Small intestine (tissue), 7 donors: Measurements from ENCODE around the gene UTP14C. TPM values are rescaled to one million over a fixed set of nuclear protein-coding genes. Genes with fewer than 3 reads are reported as not detected.
"Not testable (repeated sequence)": the region's sequence is repeated elsewhere in the genome, so short reads cannot be mapped to it uniquely, and the experiment has no call there.

ENCODE experiments used
- DNase-seq, 2 donors: peaks; one replicate each; pipeline versions ENCODE4 v3.0.0 to v3.0.0-alpha.2; 2013
- FAIRE-seq: peaks from 2 replicates; lab custom pipeline; 2012; peaks lifted over from hg19 to GRCh38; lab: Jason Lieb, UNC
- H3K27ac ChIP-seq, 3 donors: one replicate each; pipeline ENCODE4 v1.5.1; 2013; ENCODE audit warnings: low read length in 2 of 3, mild to moderate bottlenecking in 2 of 3, control low read depth in 1 of 3, inconsistent platforms in 1 of 3, low read depth in 1 of 3, moderate library complexity in 1 of 3
- H3K27me3 ChIP-seq, 3 donors: one replicate each; pipeline ENCODE4 v1.6.1; 2013; ENCODE audit warnings: low read length in 3 of 3, inconsistent platforms in 1 of 3; ENCODE audit not compliant: control insufficient read depth in 3 of 3, insufficient read depth in 3 of 3
- H3K36me3 ChIP-seq, 3 donors: one replicate each; pipeline ENCODE4 v1.6.1; 2013; ENCODE audit warnings: low read length in 3 of 3, inconsistent platforms in 1 of 3, low read depth in 1 of 3, mild to moderate bottlenecking in 1 of 3, moderate library complexity in 1 of 3; ENCODE audit not compliant: control insufficient read depth in 3 of 3, insufficient read depth in 2 of 3
- H3K4me1 ChIP-seq, 3 donors: one replicate each; pipeline ENCODE4 v1.6.1; 2013; ENCODE audit warnings: low read length in 2 of 3, inconsistent platforms in 1 of 3, low read depth in 1 of 3, mild to moderate bottlenecking in 1 of 3, moderate library complexity in 1 of 3; ENCODE audit not compliant: control insufficient read depth in 3 of 3, insufficient read depth in 2 of 3
- H3K4me3 ChIP-seq, 3 donors: one replicate each; pipeline ENCODE4 v1.5.1; 2013; ENCODE audit warnings: low read length in 3 of 3, control low read depth in 1 of 3, inconsistent platforms in 1 of 3, low read depth in 1 of 3, mild to moderate bottlenecking in 1 of 3, moderate library complexity in 1 of 3
- H3K9me3 ChIP-seq, 2 donors: one replicate each; pipeline ENCODE4 v1.6.1; 2013; ENCODE audit warnings: low read depth in 1 of 2, low read length in 1 of 2; ENCODE audit not compliant: control insufficient read depth in 2 of 2, insufficient read depth in 1 of 2
- WGBS, 3 donors: extraction: QIAGEN DNeasy Blood & Tissue Kit; methylation state at CpG; one replicate each; pipeline ENCODE4 v1.1.7; 2013; 5-methylcytosine and 5-hydroxymethylcytosine counted together
- polyA plus RNA-seq, 4 donors: library from polyadenylated mRNA; stranded (reverse) in 3 of 4; unstranded in 1 of 4; fragments of 200-250 nt in 3 of 4; fragments of 120-200 nt in 1 of 4; gene quantifications; one replicate each; pipeline versions ENCODE4 v1.2.1 to v1.2.3, GENCODE V29; 2013
- donor health status: healthy with polysubstance abuse.
- donor health status: control.
- donor health status: control.
- donor health status: Bipolar disorder and iron deficiency.
- donor health status: healthy.

Gene UTP14C
- polyA plus RNA-seq, 4 donors, result 2.2 to 22.2 (median 5.6) TPM

- WGBS, 3 donors, result 87 to 95% (median 89%) methylated on average over 3 of the region's 3 CpGs
- H3K27me3 ChIP-seq, FAIRE-seq, H3K4me3 ChIP-seq, DNase-seq, H3K36me3 ChIP-seq, H3K9me3 ChIP-seq, H3K27ac ChIP-seq: not testable (repeated sequence)
- peaks cover 0 to 24% (median 0%) of the 10 kb centered on the region in 3 donors for H3K4me1 ChIP-seq
These were observed 41.2 kb upstream of the UTP14C start for GRCh38 chr13:51983292-51983691.

- not testable (repeated sequence) for FAIRE-seq, H3K36me3 ChIP-seq, DNase-seq, H3K27me3 ChIP-seq, H3K4me3 ChIP-seq, H3K27ac ChIP-seq, H3K9me3 ChIP-seq
- peaks cover 0 to 13% (median 0%) of the 10 kb centered on the region in 3 donors for H3K4me1 ChIP-seq
- 87 to 96% (median 89%) methylated on average over 4 of the region's 4 CpGs for WGBS, 3 donors
These were observed 39.6 kb upstream of the UTP14C start for GRCh38 chr13:51984904-51985303.

- no peaks in the 10 kb centered on the region for H3K27me3 ChIP-seq
- H3K36me3 ChIP-seq, result peaks cover 0 to 4% (median 0%) of the 10 kb centered on the region in 3 donors
- no peak overlapping the region for H3K27ac ChIP-seq
- no peaks in the 10 kb centered on the region for H3K9me3 ChIP-seq
- no peak for DNase-seq
- WGBS, 3 donors, result 74 to 86% (median 84%) methylated on average over 3 of the region's 3 CpGs
- no peak overlapping the region for H3K4me3 ChIP-seq
- no peaks in the 10 kb centered on the region for H3K4me1 ChIP-seq
- FAIRE-seq, result no peak
These were observed 35.4 kb upstream of the UTP14C start for GRCh38 chr13:51988988-51989618.

GRCh38 chr13:51993713-51994112, 30.8 kb upstream of the UTP14C start:
- DNase-seq, result no peak
- 89 to 92% (median 91%) methylated on average over 2 of the region's 2 CpGs for WGBS, 3 donors
- FAIRE-seq, result no peak

GRCh38 chr13:51995677-51996551, 28.6 kb upstream of the UTP14C start:
- DNase-seq (peak in 1 of 2 donors; percentile 77), FAIRE-seq (no peak)
- H3K27me3 ChIP-seq, result no peaks in the 10 kb centered on the region
- H3K4me3 ChIP-seq, result no peak overlapping the region
- 41 to 50% (median 45%) methylated on average over 9 of the region's 9 CpGs for WGBS, 3 donors
- H3K27ac ChIP-seq, result peak overlapping the region; percentile 27 to 68 (median 32)
- peaks cover 0 to 9% (median 2%) of the 10 kb centered on the region in 3 donors for H3K36me3 ChIP-seq
- peaks cover 5 to 60% (median 11%) of the 10 kb centered on the region in 3 donors for H3K4me1 ChIP-seq
- H3K9me3 ChIP-seq, result no peaks in the 10 kb centered on the region

More at GRCh38 chr13:51993713-51994112, 30.8 kb upstream of the UTP14C start:
- Histone ChIP-seq H3K4me3 (no peak overlapping the region), H3K27me3 (no peaks in the 10 kb centered on the region), H3K36me3 (peaks cover 0 to 12% (median 2%) of the 10 kb centered on the region in 3 donors), H3K27ac (no peak overlapping the region), H3K4me1 (peaks cover 5 to 38% (median 6%) of the 10 kb centered on the region in 3 donors), H3K9me3 (no peaks in the 10 kb centered on the region)

- WGBS, 3 donors, result 86 to 92% (median 89%) methylated on average over 4 of the region's 4 CpGs
- peaks cover 5 to 63% (median 11%) of the 10 kb centered on the region in 3 donors for H3K4me1 ChIP-seq
These were observed 27.9 kb upstream of the UTP14C start for GRCh38 chr13:51996641-51997040.

DNA sequence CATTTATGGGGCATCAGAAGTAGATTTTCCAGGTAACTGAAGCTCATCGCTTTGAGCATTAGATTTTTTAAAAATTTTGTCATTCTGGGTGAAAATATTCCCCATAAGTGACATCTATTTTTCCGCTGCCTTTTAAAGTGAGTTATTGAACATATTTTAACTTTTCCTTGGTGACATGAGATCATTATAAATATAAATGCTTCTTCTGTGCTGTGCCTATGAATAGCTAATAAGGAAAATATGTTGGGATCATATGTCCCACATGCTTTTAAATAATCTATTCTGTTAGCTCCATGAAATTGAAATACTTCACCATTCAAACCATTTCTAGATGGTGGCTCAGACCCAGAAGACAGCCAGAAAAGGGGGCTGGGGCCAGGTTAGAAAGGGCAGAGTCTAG, 27.3 kb upstream of the UTP14C start:
- Histone ChIP-seq H3K4me1 (peaks cover 5 to 66% (median 11%) of the 10 kb centered on the region in 3 donors), H3K27me3 (no peaks in the 10 kb centered on the region), H3K9me3 (no peaks in the 10 kb centered on the region), H3K4me3 (no peak overlapping the region), H3K36me3 (peaks cover 0 to 8% (median 2%) of the 10 kb centered on the region in 3 donors), H3K27ac (peak overlapping the region in 1 of 3 donors; percentile 79)
- FAIRE-seq (no peak), DNase-seq (no peak)
- WGBS, 3 donors, result 93 to 95% (median 94%) methylated on average over 2 of the region's 2 CpGs

More at GRCh38 chr13:51996641-51997040, 27.9 kb upstream of the UTP14C start:
- Histone ChIP-seq H3K27ac (peak overlapping the region in 2 of 3 donors; percentile 27 to 79), H3K27me3 (no peaks in the 10 kb centered on the region), H3K4me3 (no peak overlapping the region), H3K36me3 (peaks cover 0 to 8% (median 2%) of the 10 kb centered on the region in 3 donors), H3K9me3 (no peaks in the 10 kb centered on the region)
- no peak for FAIRE-seq
- DNase-seq, result no peak

- no peak for FAIRE-seq
- WGBS, 3 donors, result 48 to 65% (median 57%) methylated on average over 8 of the region's 8 CpGs
- peak; percentile 74 to 76 for DNase-seq
- Histone ChIP-seq H3K9me3 (no peaks in the 10 kb centered on the region), H3K4me1 (peaks cover 5 to 69% (median 11%) of the 10 kb centered on the region in 3 donors), H3K27ac (peak overlapping the region in 1 of 3 donors; percentile 79), H3K36me3 (peaks cover 0 to 8% (median 2%) of the 10 kb centered on the region in 3 donors), H3K4me3 (no peak overlapping the region), H3K27me3 (no peaks in the 10 kb centered on the region)
These were observed 26.7 kb upstream of the UTP14C start for GRCh38 chr13:51997641-51998330.
